GM23338 (cell line): ENCODE results near the gene LRMDA.

Experiments
- CREB1 ChIP-seq: fragments of 250-450 bp; sonication (Bioruptor Pico); IDR thresholded peaks from 2 replicates; pipeline ENCODE4 v1.5.0; 2020; ENCODE audit warnings: low read depth, mild to moderate bottlenecking, moderate library complexity
- CTCF ChIP-seq, 2 experiments: fragments of 200-600 bp in 1 of 2; sonication (generic) in 1 of 2; conservative IDR thresholded peaks; 2 replicates each; pipeline versions ENCODE4 v1.5.1 to v1.6.1; 2016 to 2017; ENCODE audit warnings: antibody characterized with exemption in 2 of 2, low read depth in 2 of 2, mild to moderate bottlenecking in 2 of 2, moderate library complexity in 1 of 2
- ETS1 ChIP-seq: IDR thresholded peaks from 2 replicates; pipeline ENCODE4 v1.6.1; 2016; ENCODE audit warnings: antibody characterized with exemption
- EZH2 ChIP-seq: fragments of 200-600 bp; sonication (generic); IDR thresholded peaks from one replicate; pipeline ENCODE4 v1.8.0; 2017; ENCODE audit warnings: antibody characterized with exemption, mild to moderate bottlenecking, low read depth; ENCODE audit not compliant: unreplicated experiment
- EZH2phosphoT487 ChIP-seq: fragments of 200-600 bp; sonication (generic); IDR thresholded peaks from one replicate; pipeline ENCODE4 v1.8.1; 2018; ENCODE audit warnings: antibody characterized with exemption; ENCODE audit not compliant: unreplicated experiment
- NANOG ChIP-seq: IDR thresholded peaks from 2 replicates; pipeline ENCODE4 v1.6.1; 2016; ENCODE audit warnings: antibody characterized with exemption, borderline replicate concordance
- POLR2AphosphoS5 ChIP-seq: IDR thresholded peaks from 2 replicates; pipeline ENCODE4 v1.6.1; 2016; ENCODE audit warnings: antibody characterized with exemption, low read depth
- REST ChIP-seq: IDR thresholded peaks from one replicate; pipeline ENCODE4 v1.6.1; 2018; ENCODE audit warnings: antibody characterized with exemption; ENCODE audit not compliant: unreplicated experiment
- STAT1 ChIP-seq: IDR thresholded peaks from one replicate; pipeline ENCODE4 v1.6.1; 2016; ENCODE audit warnings: antibody characterized with exemption; ENCODE audit not compliant: unreplicated experiment
- ZNF114 ChIP-seq: fragments of 250-450 bp; sonication (Bioruptor Pico); IDR thresholded peaks from 2 replicates; pipeline ENCODE4 v1.5.0; 2020; ENCODE audit warnings: mild to moderate bottlenecking, moderate library complexity

GRCh38 chr10:75589895-75590654 lies 158.7 kb downstream of the LRMDA start:
- TF ChIP-seq CTCF (conservative IDR thresholded peaks at IDR 0.05; ENCODE audit: low read depth in 2 of 2) (no peak), CREB1 (CRISPR knock-in tag) (no peak), EZH2 (no peak), REST (no peak), POLR2AphosphoS5 (no peak), EZH2phosphoT487 (no peak), ZNF114 (CRISPR knock-in tag) (no peak), ETS1 (no peak), NANOG (no peak), STAT1 (no peak)
